ENCODE data around the gene VIPR2. TPM values are rescaled to one million over a fixed set of nuclear protein-coding genes. Genes with fewer than 3 reads are reported as not detected.

Gene VIPR2
- polyA plus RNA-seq, 3 donors = not detected

- DNase-seq = no peak
- Histone ChIP-seq H3K79me2 (ENCODE audit: insufficient read depth, low read length) (no peaks in the 10 kb centered on the region), H2AFZ (ENCODE audit: insufficient read depth, low read depth, low read length, poor library complexity, severe bottlenecking) (no peak overlapping the region), H3K36me3 (replicated peaks in 1 of 2; ENCODE audit: control insufficient read depth in 1 of 2, insufficient read depth in 2 of 2, low read length in 2 of 2) (no peaks in the 10 kb centered on the region), H3K27me3 (ENCODE audit: control insufficient read depth in 2 of 2, insufficient read depth in 2 of 2, low read length in 2 of 2) (peaks cover 24 to 29% of the 10 kb centered on the region in 2 donors), H3K9ac (ENCODE audit: insufficient read depth, low read length, poor library complexity, severe bottlenecking) (no peak overlapping the region), H3K4me3 (replicated peaks in 1 of 3; ENCODE audit: low read depth in 2 of 3, low read length in 3 of 3) (no peak overlapping the region), H4K20me1 (ENCODE audit: insufficient read depth, low read length) (no peaks in the 10 kb centered on the region), H3K4me2 (replicated peaks; ENCODE audit: extremely low read depth, low read length, poor library complexity, severe bottlenecking) (no peak overlapping the region), H3K27ac (ENCODE audit: low read depth in 1 of 2, low read length in 2 of 2) (no peak overlapping the region), H3K4me1 (ENCODE audit: control insufficient read depth in 1 of 2, insufficient read depth in 2 of 2, low read length in 2 of 2) (no peaks in the 10 kb centered on the region), H3K9me3 (replicated peaks in 1 of 2; ENCODE audit: control insufficient read depth in 1 of 2, insufficient read depth in 1 of 2, low read length in 2 of 2) (peaks cover 0 to 13% of the 10 kb centered on the region in 2 donors)
- Mint-ChIP-seq H3K27ac (no peak overlapping the region), H3K36me3 (no peaks in the 10 kb centered on the region), H3K9me3 (peaks cover 0 to 4% (median 2%) of the 10 kb centered on the region in 7 donors), H3K4me3 (no peak overlapping the region), H3K4me1 (no peaks in the 10 kb centered on the region), H3K27me3 (ENCODE audit: low read depth in 3 of 3) (peaks cover 34 to 49% (median 38%) of the 10 kb centered on the region in 3 donors)
- intact Hi-C loops (cut with micrococcal nuclease) = no loop called here
- WGBS (ENCODE audit: insufficient coverage) = 94% methylated on average over 9 of the region's 10 CpGs
- TF ChIP-seq, protein P1, sequence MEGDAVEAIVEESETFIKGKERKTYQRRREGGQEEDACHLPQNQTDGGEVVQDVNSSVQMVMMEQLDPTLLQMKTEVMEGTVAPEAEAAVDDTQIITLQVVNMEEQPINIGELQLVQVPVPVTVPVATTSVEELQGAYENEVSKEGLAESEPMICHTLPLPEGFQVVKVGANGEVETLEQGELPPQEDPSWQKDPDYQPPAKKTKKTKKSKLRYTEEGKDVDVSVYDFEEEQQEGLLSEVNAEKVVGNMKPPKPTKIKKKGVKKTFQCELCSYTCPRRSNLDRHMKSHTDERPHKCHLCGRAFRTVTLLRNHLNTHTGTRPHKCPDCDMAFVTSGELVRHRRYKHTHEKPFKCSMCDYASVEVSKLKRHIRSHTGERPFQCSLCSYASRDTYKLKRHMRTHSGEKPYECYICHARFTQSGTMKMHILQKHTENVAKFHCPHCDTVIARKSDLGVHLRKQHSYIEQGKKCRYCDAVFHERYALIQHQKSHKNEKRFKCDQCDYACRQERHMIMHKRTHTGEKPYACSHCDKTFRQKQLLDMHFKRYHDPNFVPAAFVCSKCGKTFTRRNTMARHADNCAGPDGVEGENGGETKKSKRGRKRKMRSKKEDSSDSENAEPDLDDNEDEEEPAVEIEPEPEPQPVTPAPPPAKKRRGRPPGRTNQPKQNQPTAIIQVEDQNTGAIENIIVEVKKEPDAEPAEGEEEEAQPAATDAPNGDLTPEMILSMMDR (IDR thresholded peaks at IDR 0.05) = no peak
Observed at GRCh38 chr7:159139202-159139601, 5.5 kb downstream of the VIPR2 start.

- WGBS (ENCODE audit: insufficient coverage) = no CpG with 5 or more reads among the region's 6 CpGs
Observed at GRCh38 chr7:159138508-159138907, 6.2 kb downstream of the VIPR2 start.

More at GRCh38 chr7:159138508-159138907, 6.2 kb downstream of the VIPR2 start:
- no peak for DNase-seq
- Histone ChIP-seq H2AFZ (ENCODE audit: insufficient read depth, low read depth, low read length, poor library complexity, severe bottlenecking) (no peak overlapping the region), H3K4me2 (replicated peaks; ENCODE audit: extremely low read depth, low read length, poor library complexity, severe bottlenecking) (no peak overlapping the region), H4K20me1 (ENCODE audit: insufficient read depth, low read length) (no peaks in the 10 kb centered on the region), H3K27ac (ENCODE audit: low read depth in 1 of 2, low read length in 2 of 2) (no peak overlapping the region), H3K9me3 (replicated peaks in 1 of 2; ENCODE audit: control insufficient read depth in 1 of 2, insufficient read depth in 1 of 2, low read length in 2 of 2) (peaks cover 0 to 9% of the 10 kb centered on the region in 2 donors), H3K4me1 (ENCODE audit: control insufficient read depth in 1 of 2, insufficient read depth in 2 of 2, low read length in 2 of 2) (no peaks in the 10 kb centered on the region), H3K9ac (ENCODE audit: insufficient read depth, low read length, poor library complexity, severe bottlenecking) (no peak overlapping the region), H3K36me3 (replicated peaks in 1 of 2; ENCODE audit: control insufficient read depth in 1 of 2, insufficient read depth in 2 of 2, low read length in 2 of 2) (no peaks in the 10 kb centered on the region), H3K27me3 (ENCODE audit: control insufficient read depth in 2 of 2, insufficient read depth in 2 of 2, low read length in 2 of 2) (peaks cover 17 to 22% of the 10 kb centered on the region in 2 donors), H3K79me2 (ENCODE audit: insufficient read depth, low read length) (no peaks in the 10 kb centered on the region), H3K4me3 (replicated peaks in 1 of 3; ENCODE audit: low read depth in 2 of 3, low read length in 3 of 3) (no peak overlapping the region)
- Mint-ChIP-seq H3K4me1 (no peaks in the 10 kb centered on the region), H3K27ac (no peak overlapping the region), H3K9me3 (peaks cover 0 to 4% (median 2%) of the 10 kb centered on the region in 7 donors), H3K4me3 (no peak overlapping the region), H3K36me3 (no peaks in the 10 kb centered on the region), H3K27me3 (ENCODE audit: low read depth in 3 of 3) (peaks cover 27 to 43% (median 31%) of the 10 kb centered on the region in 3 donors)
- TF ChIP-seq, protein P1 (IDR thresholded peaks at IDR 0.05) = no peak
- intact Hi-C loops (cut with micrococcal nuclease) = no loop called here

All from CD14-positive monocyte (primary cell).